HEK293 (cell line): Measurements from ENCODE around the gene TTC4.

Experiments
- CTCF ChIA-PET: fragments of 350-600 bp; formaldehyde crosslinking; extraction: SDS; loops from one replicate; lab custom pipeline; 2021; ENCODE audit warnings: antibody characterized with exemption; lab: Yijun Ruan, JAX
- POLR2A ChIA-PET: fragments of 300-600 bp; formaldehyde crosslinking; extraction: SDS; loops from one replicate; lab custom pipeline; 2020; ENCODE audit warnings: antibody characterized with exemption, inconsistent platforms; lab: Yijun Ruan, JAX
- H3K27ac ChIP-seq: fragments of 200-500 bp; sonication (Bioruptor generic); 2 replicates; pipeline ENCODE4 v1.5.1; 2014; ENCODE audit warnings: low read depth, low read length, control low read depth, inconsistent platforms; ENCODE audit errors: extremely low read depth
- H3K36me3 ChIP-seq, 2 experiments: fragments of 200-500 bp in 1 of 2; sonication (Bioruptor generic) in 1 of 2; 1 replicate in 1 of 2; 2 replicates in 1 of 2; pipeline ENCODE4 v1.5.1; 2014 to 2017; ENCODE audit warnings: inconsistent platforms in 2 of 2, low read length in 2 of 2; ENCODE audit not compliant: control insufficient read depth in 2 of 2, insufficient read depth in 1 of 2
- H3K4me1 ChIP-seq: fragments of 200-500 bp; sonication (Bioruptor generic); 2 replicates; pipeline ENCODE4 v1.5.1; 2014; ENCODE audit warnings: mild to moderate bottlenecking, low read length, inconsistent platforms; ENCODE audit not compliant: control insufficient read depth, insufficient read depth
- H3K4me3 ChIP-seq: 2 replicates; pipeline ENCODE4 v1.5.1; 2011; ENCODE audit warnings: low read depth, mild to moderate bottlenecking, control low read depth, low read length, moderate library complexity
- H3K9me3 ChIP-seq: fragments of 200-500 bp; sonication (Bioruptor generic); 2 replicates; pipeline ENCODE4 v1.5.1; 2014; ENCODE audit warnings: low read depth, low read length, inconsistent platforms; ENCODE audit not compliant: control insufficient read depth, insufficient read depth
- BCL6B ChIP-seq: fragments of 450-650 bp; formaldehyde crosslinking; IDR thresholded peaks from 2 replicates; pipeline ENCODE4 v1.5.1; 2017; ENCODE audit warnings: missing biosample characterization, missing genetic modification characterization
- IKZF3 ChIP-seq: fragments of 450-650 bp; IDR thresholded peaks from 2 replicates; pipeline ENCODE4 v1.5.0; 2018; ENCODE audit warnings: missing biosample characterization, mild to moderate bottlenecking, missing genetic modification characterization, moderate library complexity
- MYNN ChIP-seq: fragments of 450-650 bp; formaldehyde crosslinking; IDR thresholded peaks from 2 replicates; pipeline ENCODE4 v1.5.1; 2016; ENCODE audit warnings: missing biosample characterization, missing genetic modification characterization, borderline replicate concordance
- REPIN1 ChIP-seq: fragments of 450-650 bp; formaldehyde crosslinking; IDR thresholded peaks from 2 replicates; pipeline ENCODE4 v1.5.1; 2017; ENCODE audit warnings: missing biosample characterization, missing genetic modification characterization, low read depth
- SCRT1 ChIP-seq: fragments of 450-650 bp; formaldehyde crosslinking; IDR thresholded peaks from 2 replicates; pipeline ENCODE4 v1.5.1; 2016; ENCODE audit warnings: missing biosample characterization, missing genetic modification characterization, borderline replicate concordance
- SETDB1 ChIP-seq: IDR thresholded peaks from one replicate; pipeline ENCODE4 v1.6.1; 2017; ENCODE audit warnings: mild to moderate bottlenecking, low read length, moderate library complexity, mixed read lengths; ENCODE audit not compliant: insufficient read length
- ZBTB21 ChIP-seq: fragments of 450-650 bp; formaldehyde crosslinking; IDR thresholded peaks from 2 replicates; pipeline ENCODE4 v1.5.1; 2017; ENCODE audit warnings: missing biosample characterization, missing genetic modification characterization
- ZBTB44 ChIP-seq: fragments of 450-650 bp; IDR thresholded peaks from 2 replicates; pipeline ENCODE4 v1.5.1; 2018; ENCODE audit warnings: missing biosample characterization, mild to moderate bottlenecking, missing genetic modification characterization
- ZBTB48 ChIP-seq: fragments of 450-650 bp; formaldehyde crosslinking; IDR thresholded peaks from 2 replicates; pipeline ENCODE4 v1.5.1; 2016; ENCODE audit warnings: missing biosample characterization, missing genetic modification characterization
- ZBTB8A ChIP-seq: fragments of 450-650 bp; formaldehyde crosslinking; IDR thresholded peaks from 2 replicates; pipeline ENCODE4 v1.5.1; 2016; ENCODE audit warnings: missing biosample characterization, missing genetic modification characterization
- ZNF146 ChIP-seq: fragments of 450-650 bp; formaldehyde crosslinking; IDR thresholded peaks from 2 replicates; pipeline ENCODE4 v1.5.1; 2016; ENCODE audit warnings: missing biosample characterization, missing genetic modification characterization
- ZNF174 ChIP-seq: fragments of 450-650 bp; formaldehyde crosslinking; IDR thresholded peaks from 2 replicates; pipeline ENCODE4 v1.5.0; 2017; ENCODE audit warnings: missing biosample characterization, mild to moderate bottlenecking, missing genetic modification characterization
- ZNF24 ChIP-seq: fragments of 450-650 bp; formaldehyde crosslinking; IDR thresholded peaks from 2 replicates; pipeline ENCODE4 v1.5.1; 2016; ENCODE audit warnings: missing biosample characterization, missing genetic modification characterization
- ZNF266 ChIP-seq: fragments of 450-650 bp; formaldehyde crosslinking; IDR thresholded peaks from 2 replicates; pipeline ENCODE4 v1.5.1; 2016; ENCODE audit warnings: missing biosample characterization, missing genetic modification characterization, low read depth
- ZNF280D ChIP-seq: fragments of 450-650 bp; formaldehyde crosslinking; IDR thresholded peaks from 2 replicates; pipeline ENCODE4 v1.5.1; 2016; ENCODE audit warnings: missing biosample characterization, missing genetic modification characterization
- ZNF311 ChIP-seq: fragments of 450-650 bp; formaldehyde crosslinking; IDR thresholded peaks from 2 replicates; pipeline ENCODE4 v1.5.1; 2017; ENCODE audit warnings: missing biosample characterization, missing genetic modification characterization, borderline replicate concordance
- ZNF423 ChIP-seq: fragments of 450-650 bp; formaldehyde crosslinking; IDR thresholded peaks from 2 replicates; pipeline ENCODE4 v1.5.1; 2016; ENCODE audit warnings: missing biosample characterization, missing genetic modification characterization
- ZNF529 ChIP-seq: fragments of 450-650 bp; formaldehyde crosslinking; IDR thresholded peaks from 2 replicates; pipeline ENCODE4 v1.5.1; 2017; ENCODE audit warnings: missing genetic modification characterization, missing biosample characterization; ENCODE audit not compliant: insufficient replicate concordance
- ZNF561 ChIP-seq: fragments of 450-650 bp; IDR thresholded peaks from 2 replicates; pipeline ENCODE4 v1.5.1; 2018; ENCODE audit warnings: missing biosample characterization, missing genetic modification characterization, borderline replicate concordance
- ZNF610 ChIP-seq: fragments of 450-650 bp; formaldehyde crosslinking; IDR thresholded peaks from 2 replicates; pipeline ENCODE4 v1.5.1; 2016; ENCODE audit warnings: missing biosample characterization, missing genetic modification characterization, borderline replicate concordance
- ZNF654 ChIP-seq: fragments of 450-650 bp; formaldehyde crosslinking; IDR thresholded peaks from 2 replicates; pipeline ENCODE4 v1.5.1; 2016; ENCODE audit warnings: low read depth, missing biosample characterization, missing genetic modification characterization
- ZNF658 ChIP-seq: fragments of 450-650 bp; formaldehyde crosslinking; IDR thresholded peaks from 2 replicates; pipeline ENCODE4; 2016; ENCODE audit warnings: missing biosample characterization, missing genetic modification characterization
- ZNF747 ChIP-seq: fragments of 450-650 bp; formaldehyde crosslinking; IDR thresholded peaks from 2 replicates; pipeline ENCODE4 v1.5.1; 2016; ENCODE audit warnings: missing biosample characterization, missing genetic modification characterization
- ZNF792 ChIP-seq: fragments of 450-650 bp; formaldehyde crosslinking; IDR thresholded peaks from 2 replicates; pipeline ENCODE4 v1.5.1; 2016; ENCODE audit warnings: missing biosample characterization, missing genetic modification characterization
- ZNF837 ChIP-seq: fragments of 450-650 bp; formaldehyde crosslinking; IDR thresholded peaks from 2 replicates; pipeline ENCODE4 v1.5.1; 2016; ENCODE audit warnings: missing biosample characterization, missing genetic modification characterization
- ZSCAN16 ChIP-seq: fragments of 450-650 bp; formaldehyde crosslinking; IDR thresholded peaks from 2 replicates; pipeline ENCODE4 v1.5.1; 2016; ENCODE audit warnings: missing biosample characterization, missing genetic modification characterization

TTC4 gene

DNA sequence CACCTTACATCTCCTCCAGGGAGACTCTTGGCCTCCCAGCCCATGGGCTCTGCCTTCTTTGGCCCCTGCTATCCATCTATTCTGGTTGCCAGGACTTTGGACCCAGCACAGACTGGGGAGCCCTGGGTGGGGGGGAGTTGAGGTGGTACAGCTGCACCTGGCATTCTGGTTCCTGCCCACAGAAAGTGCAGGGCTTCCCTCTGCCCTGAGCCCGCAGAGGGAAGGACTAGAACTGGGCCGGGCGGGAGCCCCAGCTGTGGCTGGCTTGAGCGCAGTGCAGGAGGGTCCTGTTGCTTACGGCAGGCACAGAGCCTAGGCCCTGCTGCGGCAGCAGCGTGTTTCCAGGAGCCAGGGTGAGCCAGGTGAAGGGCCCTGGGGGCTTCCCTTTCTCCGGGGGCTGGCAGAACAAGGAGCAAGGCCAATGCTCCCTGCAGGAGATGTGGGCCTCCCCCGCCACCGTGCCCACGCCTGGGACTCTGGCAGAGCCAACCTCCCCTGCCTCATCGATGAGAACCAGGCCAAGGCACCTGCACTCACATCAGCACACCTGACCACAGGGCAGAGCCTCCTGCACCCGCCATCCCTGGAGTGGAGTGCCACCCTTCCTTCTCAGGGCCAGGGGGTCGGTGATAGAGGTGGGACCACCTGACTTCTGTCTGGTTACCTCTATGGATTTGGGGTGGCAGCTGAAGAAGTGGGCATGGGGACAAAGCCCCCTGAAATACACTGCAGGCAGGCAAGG is 32.6 kb downstream of the TTC4 start:
- no peak overlapping the region for H3K27ac ChIP-seq
- H3K4me1 ChIP-seq, result no peaks in the 10 kb centered on the region
- ChIA-PET POLR2A (no interaction called here), CTCF (no interaction called here)
- TF ChIP-seq MYNN (no peak), REPIN1 (tag by site-specific recombination) (no peak), ZBTB44 (no peak), BCL6B (tag by site-specific recombination) (no peak), ZNF610 (no peak), ZNF658 (tag by site-specific recombination) (no peak), ZNF792 (tag by site-specific recombination) (no peak)
- peaks cover 0 to 15% of the 10 kb centered on the region in 2 experiments; a peak in 1 of 3 replicates for H3K36me3 ChIP-seq
- H3K9me3 ChIP-seq, result no peaks in the 10 kb centered on the region
- no peak overlapping the region for H3K4me3 ChIP-seq

DNA sequence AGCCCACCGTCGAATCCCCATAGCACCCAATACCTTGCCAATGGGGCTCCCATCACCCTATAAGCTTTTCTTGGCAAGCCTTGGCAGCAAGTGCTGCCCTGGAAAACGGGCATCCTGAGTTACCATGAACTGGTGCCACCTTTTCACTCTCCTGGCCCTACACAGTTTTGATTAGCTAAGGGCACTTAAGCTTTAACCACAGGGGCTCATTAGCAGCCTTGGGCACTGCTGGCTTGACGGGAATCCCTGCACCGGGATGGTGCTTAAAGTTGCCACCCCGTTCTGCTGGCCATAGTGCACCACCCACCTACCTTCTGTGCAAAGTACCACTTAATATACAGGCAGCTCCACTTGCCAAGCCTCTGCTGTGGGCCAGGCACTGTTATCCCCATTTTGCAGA is 34.9 kb downstream of the TTC4 start:
- POLR2A ChIA-PET, result no interaction called here
- Histone ChIP-seq H3K9me3 (no peaks in the 10 kb centered on the region), H3K4me3 (no peak overlapping the region), H3K27ac (no peak overlapping the region), H3K36me3 (peaks cover 0 to 3% of the 10 kb centered on the region in 2 experiments; a peak in 1 of 3 replicates), H3K4me1 (no peaks in the 10 kb centered on the region)
- CTCF ChIA-PET, result no interaction called here
- TF ChIP-seq ZNF311 (tag by site-specific recombination), result no peak
- no peak for TF ChIP-seq ZNF747 (tag by site-specific recombination)
- TF ChIP-seq SETDB1, result no peak
- no peak for TF ChIP-seq ZBTB21 (tag by site-specific recombination)
- TF ChIP-seq ZNF654 (tag by site-specific recombination), result no peak
- no peak for TF ChIP-seq ZNF24
- TF ChIP-seq ZNF837 (tag by site-specific recombination), result no peak
- no peak for TF ChIP-seq ZNF266 (tag by site-specific recombination)
- no peak for TF ChIP-seq ZNF423 (tag by site-specific recombination)
- no peak for TF ChIP-seq ZNF146
- TF ChIP-seq ZNF174 (tag by site-specific recombination), result no peak
- TF ChIP-seq ZBTB8A (tag by site-specific recombination), result no peak
- TF ChIP-seq ZNF658 (tag by site-specific recombination), result no peak
- TF ChIP-seq, all 188 proteins: peak for 0

DNA sequence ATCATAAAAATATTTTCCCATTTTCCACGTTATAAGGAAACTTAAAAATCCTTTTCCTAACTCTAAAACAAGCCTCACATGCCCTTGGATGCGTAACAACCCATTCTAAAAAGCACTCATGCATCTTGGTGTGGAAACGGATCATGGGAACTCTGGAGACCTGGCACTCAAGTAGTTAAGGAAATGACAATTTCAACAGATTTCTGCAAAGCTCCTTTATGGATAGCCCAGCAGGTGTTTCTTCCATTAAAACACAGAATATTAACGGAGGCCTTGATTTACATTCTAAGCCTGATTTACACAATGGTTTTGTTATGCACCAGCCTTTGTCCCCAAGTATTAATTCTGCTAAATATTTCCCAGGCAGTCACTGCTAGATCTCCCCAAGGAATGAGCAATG is 35.8 kb downstream of the TTC4 start:
- no peaks in the 10 kb centered on the region for H3K4me1 ChIP-seq
- H3K4me3 ChIP-seq, result no peak overlapping the region
- peaks cover 0 to 6% of the 10 kb centered on the region in 2 experiments; a peak in 1 of 3 replicates for H3K36me3 ChIP-seq
- POLR2A ChIA-PET, result interaction anchor here (0.6 kb wide), 1 partner anchor 64 kb away, joined by 3 read pairs; no protein-coding TSS in a partner anchor
- H3K9me3 ChIP-seq, result no peaks in the 10 kb centered on the region
- no peak overlapping the region for H3K27ac ChIP-seq
- CTCF ChIA-PET, result interaction anchor here (1.5 kb wide), 1 partner anchor 11 kb away, joined by 3 read pairs; no protein-coding TSS in a partner anchor
- TF ChIP-seq ZBTB48 (tag by site-specific recombination) (no peak), BCL6B (tag by site-specific recombination) (no peak), ZNF280D (tag by site-specific recombination) (no peak), ZNF561 (tag by site-specific recombination) (no peak), ZNF529 (tag by site-specific recombination) (no peak), SCRT1 (tag by site-specific recombination) (no peak), ZSCAN16 (tag by site-specific recombination) (no peak), ZNF658 (tag by site-specific recombination) (no peak), IKZF3 (tag by site-specific recombination) (no peak)
